NT2/D1 (cell line): ENCODE data around the gene AGMO.

Source experiments
- SUZ12 ChIP-seq: IDR thresholded peaks from 2 replicates; pipeline ENCODE4 v1.6.1; 2011; ENCODE audit not compliant: insufficient read length, insufficient read depth; ENCODE audit errors: extremely low read depth
- YY1 ChIP-seq: IDR thresholded peaks from 2 replicates; pipeline ENCODE4 v1.6.1; 2011; ENCODE audit not compliant: insufficient read length, insufficient read depth
- ZNF274 ChIP-seq: IDR thresholded peaks from 2 replicates; pipeline ENCODE4 v1.6.1; 2011; ENCODE audit warnings: mild to moderate bottlenecking, low read depth, low read length

GRCh38 chr7:15228831-15229230, 333.0 kb downstream of the AGMO start:
- TF ChIP-seq YY1 (no peak), ZNF274 (no peak), SUZ12 (no peak)
